HG03565 (cell line): ENCODE measurements around the gene B3GNT7.
"Not testable (repeated sequence)": the region's sequence is repeated elsewhere in the genome, so short reads cannot be mapped to it uniquely, and the experiment has no call there.

Source experiments
- ATAC-seq: cut with Tn5 transposase; IDR thresholded peaks from one replicate; pipeline ENCODE4 v1.9.1; 2021; ENCODE audit warnings: mild to moderate bottlenecking, moderate library complexity; ENCODE audit not compliant: unreplicated experiment

B3GNT7 gene

GRCh38 chr2:231395188-231396057 lies at the start of gene B3GNT7:
Gene B3GNT7 (plus strand): TSS chr2:231395710. CDS start chr2:231395804, 94 bp downstream.
- ATAC-seq: no peak

GRCh38 chr2:231347081-231347480 lies 48.4 kb upstream of the B3GNT7 start:
- no peak for ATAC-seq

- ATAC-seq: no peak
Measured at GRCh38 chr2:231347638-231348037, 47.9 kb upstream of the B3GNT7 start.

GRCh38 chr2:231348173-231348572 lies 47.3 kb upstream of the B3GNT7 start:
- ATAC-seq: no peak

GRCh38 chr2:231348704-231349373 lies 46.7 kb upstream of the B3GNT7 start:
- ATAC-seq: no peak

- not testable (repeated sequence) for ATAC-seq
Measured at GRCh38 chr2:231349374-231349735, 46.2 kb upstream of the B3GNT7 start.

GRCh38 chr2:231351648-231352047 lies 43.9 kb upstream of the B3GNT7 start:
- no peak for ATAC-seq

GRCh38 chr2:231353469-231353868 lies 42.0 kb upstream of the B3GNT7 start:
- no peak for ATAC-seq

- no peak for ATAC-seq
Measured at GRCh38 chr2:231355508-231356465, 39.7 kb upstream of the B3GNT7 start.

- no peak for ATAC-seq
Measured at GRCh38 chr2:231356466-231356844, 39.1 kb upstream of the B3GNT7 start.

GRCh38 chr2:231357048-231357447 lies 38.5 kb upstream of the B3GNT7 start:
- ATAC-seq: no peak

- ATAC-seq: no peak
Measured at GRCh38 chr2:231357931-231358330, 37.6 kb upstream of the B3GNT7 start.

GRCh38 chr2:231359441-231359840 lies 36.1 kb upstream of the B3GNT7 start:
- no peak for ATAC-seq

- ATAC-seq: no peak
Measured at GRCh38 chr2:231359948-231360347, 35.6 kb upstream of the B3GNT7 start.

- ATAC-seq: no peak
Measured at GRCh38 chr2:231360401-231360800, 35.1 kb upstream of the B3GNT7 start.

GRCh38 chr2:231360881-231361371 lies 34.6 kb upstream of the B3GNT7 start:
- ATAC-seq: no peak

GRCh38 chr2:231361701-231362554 lies 33.6 kb upstream of the B3GNT7 start:
- ATAC-seq: peak; percentile 80

GRCh38 chr2:231362555-231363184 lies 32.8 kb upstream of the B3GNT7 start:
- ATAC-seq: no peak

GRCh38 chr2:231364061-231364460 lies 31.4 kb upstream of the B3GNT7 start:
- ATAC-seq: no peak
